Posterior vena cava (tissue), 2 donors: ENCODE measurements around the gene HOXA3. TPM values are rescaled to one million over a fixed set of nuclear protein-coding genes. Genes with fewer than 3 reads are reported as not detected.

ENCODE experiments used
- DNase-seq: peaks from one replicate; pipeline ENCODE4 v3.0.0-alpha.2; 2020; ENCODE audit warnings: low spot score
- intact Hi-C, 2 donors: fragments of 100-400 bp; cut with DNase I; formaldehyde crosslinking; loops; one replicate each; pipeline versions ENCODE4 v1.14.1 to v1.14.2; 2022 to 2023
- total RNA-seq, 2 donors: library from RNA; stranded (reverse); fragmentation: NEBNext Ultra II Directional; extraction: Animal tissue kit (Norgen Biotek cat#: 25700); gene quantifications; one replicate each; pipeline ENCODE4 v1.2.1, GENCODE V29; 2021
- donor health status: DM: yes; HTN: yes; CAD: no.
- donor health status: DM: yes; HTN: yes; CAD: no.

The HOXA3 gene
- total RNA-seq, 2 donors from 2014 or later: 7.2 to 9.3 TPM

GRCh38 chr7:27191833-27192545 lies 39.6 kb upstream of the HOXA3 start:
- DNase-seq: peak; percentile 78
- intact Hi-C loops: loop anchor here in 1 of 2 donors (10.0 kb wide), 1 partner anchor 903 kb away; no protein-coding TSS in a partner anchor

DNA sequence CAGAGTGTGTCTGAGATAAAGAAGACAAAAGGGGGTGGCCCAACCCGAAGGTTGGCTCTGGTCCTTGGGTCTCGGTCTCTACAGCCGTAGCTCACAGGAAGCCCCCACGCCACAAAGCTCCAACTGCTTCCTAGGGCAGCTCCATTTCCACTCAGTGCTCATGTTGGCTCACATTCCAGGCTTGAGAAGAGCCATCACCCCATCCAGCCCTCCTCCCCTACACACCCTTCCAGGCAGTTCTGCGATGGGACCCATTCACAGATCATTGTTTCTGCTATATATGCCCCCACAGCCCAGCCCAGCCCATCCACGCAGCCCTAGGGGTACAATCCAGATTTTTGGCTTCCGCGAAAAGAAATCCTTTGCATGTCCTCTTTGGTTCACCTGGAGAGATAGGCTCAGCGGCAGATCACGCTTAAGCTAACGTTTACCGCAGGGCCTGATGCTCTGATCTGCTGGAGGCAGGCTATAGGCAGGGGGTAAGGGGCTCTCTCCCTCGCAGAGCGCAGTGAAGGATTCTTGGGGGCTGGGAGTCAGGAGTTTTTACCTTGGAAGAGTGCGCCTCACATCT lies 38.9 kb upstream of the HOXA3 start:
- DNase-seq: peak; percentile 44
- intact Hi-C loops: loop anchor here in 1 of 2 donors (10.0 kb wide), 1 partner anchor 904 kb away; no protein-coding TSS in a partner anchor

- DNase-seq: no peak
- intact Hi-C loops: loop anchor here in 1 of 2 donors (10.0 kb wide), 1 partner anchor 905 kb away; no protein-coding TSS in a partner anchor
Measured at GRCh38 chr7:27189997-27190748, 37.8 kb upstream of the HOXA3 start.

DNA sequence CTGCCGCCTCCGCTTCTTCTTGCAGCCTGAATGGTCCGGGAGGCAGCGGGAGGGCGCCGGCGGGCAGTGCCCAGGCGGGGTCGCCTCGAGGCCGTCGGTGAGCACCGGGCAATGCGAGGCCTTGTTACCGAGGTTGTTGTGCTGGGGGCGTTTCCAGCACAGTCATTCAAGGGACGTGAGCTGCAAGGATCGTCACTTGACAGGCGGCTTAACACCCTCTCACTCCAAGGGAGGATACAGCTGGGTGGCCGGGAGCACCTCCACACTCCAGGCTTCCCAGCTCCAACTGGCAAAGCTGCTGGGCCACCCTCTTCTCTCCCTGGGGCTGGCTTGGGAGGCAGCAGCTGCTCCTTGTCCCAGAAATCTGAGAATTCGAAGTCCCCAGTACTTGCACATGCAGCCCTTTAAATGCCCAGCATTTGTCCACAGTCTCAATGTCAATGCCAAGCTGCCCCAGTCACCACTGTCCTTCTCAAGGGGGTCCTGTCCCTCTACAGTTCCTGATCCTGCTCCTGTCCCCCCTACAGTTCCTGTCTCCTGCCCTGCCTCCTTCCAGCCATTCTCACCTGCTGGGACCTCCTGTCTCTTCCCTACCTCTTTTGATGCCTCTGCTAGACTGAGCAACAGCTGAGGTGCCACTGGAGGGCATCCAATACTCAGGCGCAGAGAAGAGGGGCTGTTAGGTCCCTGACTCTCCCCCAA lies 37.1 kb upstream of the HOXA3 start:
- DNase-seq: no peak
- intact Hi-C loops: no loop called here

GRCh38 chr7:27188386-27189294 lies 36.3 kb upstream of the HOXA3 start:
- peak; percentile 85 for DNase-seq
- intact Hi-C loops: no loop called here

- intact Hi-C loops: no loop called here
- peak; percentile 78 for DNase-seq
Measured at GRCh38 chr7:27187475-27188385, 35.3 kb upstream of the HOXA3 start.

GRCh38 chr7:27186668-27187474 lies 34.5 kb upstream of the HOXA3 start:
- intact Hi-C loops: no loop called here
- no peak for DNase-seq

DNA sequence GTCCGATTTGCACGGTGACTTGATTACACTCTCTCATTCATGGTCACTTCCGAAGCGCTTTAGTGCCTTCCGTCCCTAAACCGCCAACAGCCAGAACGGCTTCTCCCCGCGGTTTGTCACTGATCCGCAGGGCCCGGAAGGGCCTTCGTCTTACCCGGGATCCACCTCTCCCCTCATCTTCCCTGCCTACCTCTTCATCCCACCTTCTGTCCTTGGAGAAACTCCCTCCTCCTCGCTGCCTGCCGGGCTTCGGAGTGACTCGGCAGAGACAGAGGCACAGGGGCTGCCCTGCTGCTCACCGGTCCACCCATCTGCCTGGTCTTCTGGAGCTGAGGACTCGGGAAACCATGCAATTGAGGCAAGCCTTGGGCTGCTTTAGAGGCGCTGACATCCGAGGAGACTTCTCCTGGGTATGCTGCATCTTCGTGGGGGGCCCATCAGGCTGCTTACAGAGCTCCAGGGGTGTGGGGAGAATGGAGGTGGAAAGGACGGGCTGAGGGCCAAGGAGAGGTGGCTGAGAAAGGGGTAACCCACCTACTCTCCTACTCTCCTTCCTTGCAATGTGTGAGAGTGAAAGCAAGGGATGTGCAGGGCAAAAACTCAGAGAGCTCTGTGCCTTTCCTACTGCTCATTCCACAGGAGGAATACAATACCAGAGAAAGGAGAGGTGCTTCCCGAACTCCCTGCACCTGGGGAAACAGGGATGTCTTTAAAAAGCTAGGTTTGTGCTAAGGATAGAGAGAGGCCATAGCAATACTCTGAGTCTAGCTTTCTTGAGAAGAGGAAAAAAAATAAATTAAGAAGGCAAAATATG lies 33.7 kb upstream of the HOXA3 start:
- peak; percentile 47 for DNase-seq
- intact Hi-C loops: no loop called here

DNA sequence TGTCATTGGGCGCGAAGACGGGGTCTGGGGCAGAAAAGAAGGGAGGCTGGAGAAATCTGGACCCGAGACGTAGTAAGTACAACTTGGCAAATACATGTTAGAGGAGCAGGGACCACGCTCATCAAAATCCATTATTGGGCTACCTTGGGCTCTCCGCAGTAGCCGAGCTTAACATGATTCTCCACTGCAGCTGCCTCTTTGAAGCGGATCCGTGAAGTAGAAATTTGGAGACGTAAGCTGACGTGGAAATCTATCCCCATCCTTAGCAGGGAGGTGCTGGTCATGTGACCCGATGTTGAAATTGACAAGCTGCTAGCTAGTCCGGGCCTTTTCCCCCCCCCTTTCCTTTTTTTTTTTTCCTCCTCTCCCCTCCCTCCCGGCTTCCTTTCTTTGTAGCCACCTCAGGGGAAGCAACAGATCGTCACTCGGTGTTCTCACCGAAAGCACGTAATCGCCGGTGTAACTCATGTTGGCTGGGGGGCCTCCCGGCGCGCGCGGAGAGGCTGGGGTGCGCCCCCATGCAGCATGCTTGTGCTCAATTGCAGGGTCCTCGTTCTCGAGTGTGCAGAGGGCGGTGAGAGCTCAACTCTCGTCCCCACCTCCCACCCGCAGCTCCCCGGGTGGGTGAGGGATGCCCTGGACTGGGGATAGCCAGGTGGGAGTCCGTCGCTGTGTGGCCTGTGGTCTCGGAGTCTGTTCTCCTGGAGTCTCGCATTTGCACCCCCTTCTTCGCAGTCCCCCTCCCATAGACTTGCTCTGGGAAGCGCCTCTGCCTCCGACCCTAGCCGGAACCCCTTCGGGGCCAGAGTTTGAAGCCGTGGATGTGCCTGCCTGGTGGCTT lies 32.9 kb upstream of the HOXA3 start, which contains the start of gene HOXA11:
Gene HOXA11, minus strand, starts transcription at position 220 of the 841 bp plus-strand sequence. Its CDS starts 88 bp downstream, at position 132.
- intact Hi-C loops: no loop called here
- peak; percentile 76 for DNase-seq

DNA sequence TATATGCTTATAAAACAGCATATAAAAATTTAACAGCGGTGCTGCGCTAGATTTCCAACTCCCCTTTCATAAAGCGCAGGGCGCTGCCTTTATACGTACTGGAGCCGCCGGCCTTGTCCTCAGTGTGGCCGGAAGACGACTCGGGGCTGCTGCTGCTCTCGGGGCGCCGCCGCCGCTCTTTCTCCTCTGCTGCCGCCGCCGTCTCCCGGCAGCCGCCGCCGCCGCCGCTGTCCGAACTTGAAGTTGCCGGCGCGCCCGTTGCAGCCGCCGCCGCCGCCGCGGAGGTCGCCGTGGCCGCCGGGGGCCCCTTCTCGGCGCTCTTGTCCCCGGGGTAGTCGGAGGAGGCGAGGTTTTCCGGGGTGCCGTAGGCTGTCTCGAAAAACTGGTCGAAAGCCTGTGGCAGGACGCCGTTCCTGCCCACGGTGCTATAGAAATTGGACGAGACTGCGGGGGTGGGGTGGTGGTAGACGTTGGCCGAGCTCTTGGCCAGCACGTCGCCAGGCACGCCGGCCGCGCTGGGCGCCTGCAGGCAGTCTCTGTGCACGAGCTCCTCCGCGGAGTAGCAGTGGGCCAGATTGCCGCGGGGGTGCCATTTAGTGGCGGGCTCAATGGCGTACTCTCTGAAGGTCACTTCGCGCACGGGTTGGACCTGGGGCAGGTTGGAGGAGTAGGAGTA lies 32.1 kb upstream of the HOXA3 start:
- intact Hi-C loops: no loop called here
- DNase-seq: peak; percentile 83

GRCh38 chr7:27183682-27184336 lies 31.4 kb upstream of the HOXA3 start:
- intact Hi-C loops: no loop called here
- no peak for DNase-seq

DNA sequence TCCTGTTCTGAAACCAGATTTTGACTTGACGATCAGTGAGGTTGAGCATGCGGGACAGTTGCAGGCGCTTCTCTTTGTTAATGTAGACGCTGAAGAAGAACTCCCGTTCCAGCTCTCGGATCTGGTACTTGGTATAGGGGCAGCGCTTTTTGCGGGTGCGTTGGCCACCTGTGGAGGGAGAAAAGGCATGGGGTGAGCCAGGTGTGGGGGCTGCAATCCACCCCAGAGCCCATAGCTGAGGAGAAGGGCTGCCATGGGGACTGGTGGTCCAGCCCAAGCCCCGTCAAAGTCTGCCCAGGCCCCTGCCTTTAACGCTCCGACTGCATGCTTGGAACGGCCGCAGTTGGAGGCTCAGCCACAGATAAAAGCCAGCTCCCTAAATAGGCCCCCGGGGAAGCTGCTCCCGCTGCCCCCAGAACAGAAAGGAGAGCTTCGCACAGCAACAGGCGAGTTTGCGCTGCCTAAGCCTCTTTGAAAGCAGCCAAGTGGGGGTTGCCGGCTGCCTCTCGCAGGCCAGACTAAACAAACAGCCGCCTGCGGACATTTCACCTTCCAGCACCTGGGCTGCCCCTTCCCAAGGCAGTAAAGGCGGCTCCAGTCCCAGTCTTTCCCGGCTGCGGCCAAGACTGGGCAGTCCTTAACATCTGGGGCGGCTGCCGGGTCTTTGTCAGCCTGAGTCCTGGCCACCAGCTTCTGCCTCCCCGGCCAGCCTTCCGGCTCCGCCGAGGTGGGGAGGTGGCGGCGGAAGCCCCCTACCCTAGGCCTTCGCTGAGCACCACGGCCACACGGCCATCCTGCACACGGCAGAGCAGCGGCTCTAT lies 30.7 kb upstream of the HOXA3 start:
- intact Hi-C loops: no loop called here
- peak; percentile 65 for DNase-seq

- DNase-seq: peak; percentile 52
- intact Hi-C loops: no loop called here
Measured at GRCh38 chr7:27182285-27182841, 30.0 kb upstream of the HOXA3 start.
